BLaER1 treated with 17β-estradiol and CSF1 and Interleukin-3, amounts not matched to agents 10 nM and 100 nM (cell line): ENCODE results near the gene KCND2.

Source experiments
- H3K27ac ChIP-seq, 11 experiments: shearing (Covaris generic); formaldehyde crosslinking; 2 replicates each; pipeline ENCODE4 v1.8.1; 2022
- H3K27me3 ChIP-seq, 11 experiments: shearing (Covaris generic); formaldehyde crosslinking; 2 replicates each; pipeline ENCODE4 v1.8.1; 2022
- H3K36me3 ChIP-seq, 11 experiments: shearing (Covaris generic); formaldehyde crosslinking; 2 replicates each; pipeline ENCODE4 v1.8.1; 2022
- H3K4me1 ChIP-seq, 10 experiments: shearing (Covaris generic); formaldehyde crosslinking; 2 replicates each; pipeline ENCODE4 v1.8.1; 2022
- H3K4me2 ChIP-seq, 11 experiments: shearing (Covaris generic); formaldehyde crosslinking; 2 replicates each; pipeline ENCODE4 v1.8.1; 2022
- H3K4me3 ChIP-seq, 10 experiments: shearing (Covaris generic); formaldehyde crosslinking; 2 replicates each; pipeline ENCODE4 v1.8.1; 2022
- H3K9ac ChIP-seq, 11 experiments: shearing (Covaris generic); formaldehyde crosslinking; 2 replicates each; pipeline ENCODE4 v1.8.1; 2022
- H3K9me3 ChIP-seq, 11 experiments: shearing (Covaris generic); formaldehyde crosslinking; replicated peaks in 1 of 11; 2 replicates each; pipeline ENCODE4 v1.8.1; 2022
- H4K20me1 ChIP-seq, 11 experiments: shearing (Covaris generic); formaldehyde crosslinking; 2 replicates each; pipeline ENCODE4 v1.8.1; 2022
- Cebpa-rat ChIP-seq, 11 experiments: shearing (Covaris generic); IDR thresholded peaks; 2 replicates each; pipeline ENCODE4 v1.8.1; 2022

Gene KCND2

GRCh38 chr7:120400806-120401455 lies 128.0 kb downstream of the KCND2 start:
- Histone ChIP-seq H3K4me1 (peaks cover 0 to 6% (median 0%) of the 10 kb centered on the region in 10 experiments; a peak in 1 of 20 replicates), H3K4me3 (no peak overlapping the region), H3K9me3 (no peaks in the 10 kb centered on the region), H3K36me3 (no peaks in the 10 kb centered on the region), H3K4me2 (no peak overlapping the region), H4K20me1 (no peaks in the 10 kb centered on the region), H3K9ac (no peak overlapping the region), H3K27ac (no peak overlapping the region), H3K27me3 (no peaks in the 10 kb centered on the region)
- no peak for TF ChIP-seq Cebpa-rat (IDR thresholded peaks at IDR 0.05)

DNA sequence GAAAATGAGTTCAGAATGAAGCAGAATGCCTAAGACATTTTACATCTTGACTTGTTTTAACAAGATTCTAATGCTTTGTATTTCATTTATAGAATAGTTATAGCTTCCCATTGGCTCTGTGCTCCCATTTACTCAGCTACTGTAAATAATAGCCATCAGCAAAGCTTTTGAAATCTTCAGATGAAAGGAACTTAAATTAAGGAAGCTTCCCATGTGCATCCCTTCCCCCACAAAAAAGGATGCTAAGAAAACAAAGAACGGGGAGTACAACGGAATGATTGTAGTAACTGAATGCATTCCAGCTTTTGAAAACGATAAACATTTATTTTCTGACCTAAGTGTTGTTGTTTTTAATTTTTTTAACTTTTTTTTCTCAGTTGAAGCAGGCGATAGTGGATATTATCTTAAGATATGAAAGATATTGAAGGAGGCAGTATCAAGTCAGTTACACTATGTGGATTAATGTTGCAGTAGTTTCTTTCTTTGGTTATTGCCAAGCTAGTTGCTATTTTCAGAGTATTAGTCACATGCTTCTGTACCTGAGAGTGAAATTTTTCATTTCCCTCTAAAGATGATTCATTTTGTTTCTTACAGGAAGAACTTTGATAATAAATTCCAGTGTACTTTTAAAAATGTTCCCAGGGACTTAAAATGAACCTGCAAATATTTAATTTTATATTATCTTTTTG lies 129.2 kb downstream of the KCND2 start:
- Histone ChIP-seq H3K4me1 (peaks cover 0 to 6% (median 0%) of the 10 kb centered on the region in 10 experiments; a peak in 1 of 20 replicates), H3K4me2 (no peak overlapping the region), H4K20me1 (no peaks in the 10 kb centered on the region), H3K9ac (no peak overlapping the region), H3K27me3 (no peaks in the 10 kb centered on the region), H3K27ac (no peak overlapping the region), H3K4me3 (no peak overlapping the region), H3K36me3 (no peaks in the 10 kb centered on the region), H3K9me3 (no peaks in the 10 kb centered on the region)
- TF ChIP-seq Cebpa-rat (IDR thresholded peaks at IDR 0.05): no peak

DNA sequence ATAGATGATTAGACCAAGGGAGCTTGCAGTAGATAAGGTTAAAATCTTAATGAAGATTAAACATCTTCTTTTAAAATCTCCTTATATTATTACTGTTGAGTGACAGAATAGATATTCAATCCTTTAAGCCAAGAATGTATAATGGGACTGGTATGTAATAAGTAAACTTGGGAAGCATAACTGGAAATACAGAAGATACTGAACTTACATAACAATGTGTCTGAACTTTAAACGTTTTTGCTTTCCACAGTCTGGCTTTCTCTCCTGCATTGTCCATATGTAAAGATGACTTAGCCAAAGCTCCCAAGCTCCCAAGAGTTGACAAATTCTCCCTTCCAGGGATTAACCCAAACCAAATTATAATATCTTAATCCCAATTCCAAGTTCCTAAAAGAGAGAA lies 129.8 kb downstream of the KCND2 start:
- H3K4me2 ChIP-seq: no peak overlapping the region
- H3K27me3 ChIP-seq: no peaks in the 10 kb centered on the region
- no peaks in the 10 kb centered on the region for H3K36me3 ChIP-seq
- H4K20me1 ChIP-seq: no peaks in the 10 kb centered on the region
- TF ChIP-seq Cebpa-rat (IDR thresholded peaks at IDR 0.05): no peak
- peaks cover 0 to 6% (median 0%) of the 10 kb centered on the region in 10 experiments; a peak in 1 of 20 replicates for H3K4me1 ChIP-seq
- H3K9me3 ChIP-seq: no peaks in the 10 kb centered on the region
- H3K27ac ChIP-seq: no peak overlapping the region
- H3K4me3 ChIP-seq: no peak overlapping the region
- H3K9ac ChIP-seq: no peak overlapping the region

GRCh38 chr7:120404042-120404441 lies 131.1 kb downstream of the KCND2 start:
- Histone ChIP-seq H3K36me3 (no peaks in the 10 kb centered on the region), H3K27ac (no peak overlapping the region), H3K4me1 (peaks cover 0 to 6% (median 0%) of the 10 kb centered on the region in 10 experiments; a peak in 1 of 20 replicates), H3K27me3 (no peaks in the 10 kb centered on the region), H4K20me1 (no peaks in the 10 kb centered on the region), H3K4me2 (no peak overlapping the region), H3K4me3 (no peak overlapping the region), H3K9me3 (no peaks in the 10 kb centered on the region), H3K9ac (no peak overlapping the region)
- TF ChIP-seq Cebpa-rat (IDR thresholded peaks at IDR 0.05): no peak

- no peak overlapping the region for H3K27ac ChIP-seq
- no peaks in the 10 kb centered on the region for H3K27me3 ChIP-seq
- TF ChIP-seq Cebpa-rat (IDR thresholded peaks at IDR 0.05): no peak
- H3K9ac ChIP-seq: no peak overlapping the region
- H3K4me2 ChIP-seq: no peak overlapping the region
- no peaks in the 10 kb centered on the region for H3K36me3 ChIP-seq
- no peaks in the 10 kb centered on the region for H4K20me1 ChIP-seq
- no peaks in the 10 kb centered on the region for H3K9me3 ChIP-seq
- peaks cover 0 to 6% (median 0%) of the 10 kb centered on the region in 10 experiments; a peak in 1 of 20 replicates for H3K4me1 ChIP-seq
- no peak overlapping the region for H3K4me3 ChIP-seq
Observed at GRCh38 chr7:120405652-120406051, 132.7 kb downstream of the KCND2 start.

DNA sequence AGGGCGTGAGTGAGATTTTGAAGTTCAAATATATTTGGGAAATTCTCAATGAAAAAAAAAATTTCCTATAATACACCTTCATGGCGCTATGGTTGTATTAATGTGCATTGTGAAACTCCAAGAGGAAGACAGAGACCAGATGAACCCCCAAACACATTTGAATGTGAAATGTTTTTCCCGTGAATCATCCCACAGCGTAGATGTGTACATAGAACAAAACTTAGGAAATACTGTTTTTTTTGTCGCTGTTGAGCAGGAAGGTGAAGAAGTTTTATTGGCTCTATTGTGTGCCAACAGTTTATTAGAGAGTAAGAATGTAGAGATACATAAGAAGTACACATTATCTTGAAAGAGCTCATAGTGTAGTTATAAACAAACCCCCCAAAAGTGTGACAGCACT lies 134.0 kb downstream of the KCND2 start:
- Histone ChIP-seq H3K27me3 (no peaks in the 10 kb centered on the region), H3K9ac (no peak overlapping the region), H3K4me2 (no peak overlapping the region), H4K20me1 (no peaks in the 10 kb centered on the region), H3K27ac (no peak overlapping the region), H3K9me3 (no peaks in the 10 kb centered on the region), H3K4me1 (peaks cover 0 to 1% (median 0%) of the 10 kb centered on the region in 10 experiments; a peak in 1 of 20 replicates), H3K36me3 (no peaks in the 10 kb centered on the region), H3K4me3 (no peak overlapping the region)
- no peak for TF ChIP-seq Cebpa-rat (IDR thresholded peaks at IDR 0.05)

DNA sequence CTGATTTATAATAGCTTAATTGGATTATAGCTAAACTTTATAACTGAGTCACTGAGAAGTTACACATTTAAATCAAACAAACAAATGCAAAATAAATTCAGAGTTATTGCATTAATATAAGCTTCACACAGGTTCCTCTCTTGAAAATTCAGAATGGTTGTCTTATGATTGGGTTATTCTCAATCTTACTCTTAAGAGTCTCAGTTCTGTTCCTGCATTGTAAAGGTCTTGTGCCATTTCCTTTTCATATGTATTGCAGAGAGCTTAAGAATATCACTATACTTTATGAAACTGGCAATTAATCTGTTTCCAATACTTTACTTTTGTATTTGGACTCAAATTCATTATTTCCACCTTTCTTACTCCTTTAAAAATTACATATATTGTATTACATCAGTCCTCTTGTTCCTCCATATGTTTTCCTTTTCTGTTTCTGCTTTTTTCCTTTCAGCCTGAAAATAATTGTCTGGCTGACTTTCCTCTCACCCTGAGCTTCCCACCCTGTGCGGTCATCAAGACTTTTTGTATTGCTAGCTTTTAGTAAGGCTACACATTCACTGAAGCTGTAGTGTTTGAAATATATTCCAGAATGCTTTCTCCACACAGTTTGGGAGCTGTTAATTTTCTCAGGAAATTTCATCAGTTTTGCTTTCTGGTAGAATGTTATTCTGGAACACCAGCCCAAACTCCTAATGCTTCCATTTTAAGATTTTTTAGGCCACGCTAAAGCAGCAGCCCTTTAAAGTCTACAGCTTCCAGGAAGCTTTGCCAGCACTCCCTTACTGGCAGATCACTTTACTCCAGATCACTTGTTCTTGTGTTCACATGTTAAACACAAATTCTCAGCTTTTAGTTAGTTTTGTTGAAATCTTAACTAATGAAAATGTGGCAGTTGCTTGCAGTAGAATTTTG lies 139.4 kb downstream of the KCND2 start:
- Histone ChIP-seq H3K27ac (no peak overlapping the region), H3K9ac (no peak overlapping the region), H4K20me1 (no peaks in the 10 kb centered on the region), H3K27me3 (no peaks in the 10 kb centered on the region), H3K9me3 (no peaks in the 10 kb centered on the region), H3K4me3 (no peak overlapping the region), H3K4me1 (no peaks in the 10 kb centered on the region), H3K36me3 (no peaks in the 10 kb centered on the region), H3K4me2 (no peak overlapping the region)
- no peak for TF ChIP-seq Cebpa-rat (IDR thresholded peaks at IDR 0.05)

DNA sequence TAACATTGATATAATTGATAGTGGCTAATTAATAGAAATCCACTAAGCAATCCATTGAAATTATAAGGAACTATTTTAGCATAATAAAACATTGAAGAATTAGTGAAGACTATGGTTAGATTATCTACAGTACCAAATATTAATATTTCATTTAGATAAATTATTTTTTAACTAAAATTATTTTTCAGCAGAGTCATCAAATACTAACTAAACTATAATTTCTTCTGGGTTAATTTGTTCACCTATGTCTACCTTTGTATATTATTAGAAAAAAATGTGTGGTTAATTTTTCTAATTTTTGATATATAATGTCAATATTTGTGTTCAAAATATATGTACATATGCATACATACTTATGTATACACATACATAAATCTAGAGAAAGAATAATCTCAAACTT lies 140.2 kb downstream of the KCND2 start:
- Histone ChIP-seq H3K4me3 (no peak overlapping the region), H3K9me3 (no peaks in the 10 kb centered on the region), H3K27me3 (no peaks in the 10 kb centered on the region), H3K27ac (no peak overlapping the region), H3K9ac (no peak overlapping the region), H3K36me3 (no peaks in the 10 kb centered on the region), H4K20me1 (no peaks in the 10 kb centered on the region), H3K4me2 (no peak overlapping the region), H3K4me1 (no peaks in the 10 kb centered on the region)
- TF ChIP-seq Cebpa-rat (IDR thresholded peaks at IDR 0.05): no peak

DNA sequence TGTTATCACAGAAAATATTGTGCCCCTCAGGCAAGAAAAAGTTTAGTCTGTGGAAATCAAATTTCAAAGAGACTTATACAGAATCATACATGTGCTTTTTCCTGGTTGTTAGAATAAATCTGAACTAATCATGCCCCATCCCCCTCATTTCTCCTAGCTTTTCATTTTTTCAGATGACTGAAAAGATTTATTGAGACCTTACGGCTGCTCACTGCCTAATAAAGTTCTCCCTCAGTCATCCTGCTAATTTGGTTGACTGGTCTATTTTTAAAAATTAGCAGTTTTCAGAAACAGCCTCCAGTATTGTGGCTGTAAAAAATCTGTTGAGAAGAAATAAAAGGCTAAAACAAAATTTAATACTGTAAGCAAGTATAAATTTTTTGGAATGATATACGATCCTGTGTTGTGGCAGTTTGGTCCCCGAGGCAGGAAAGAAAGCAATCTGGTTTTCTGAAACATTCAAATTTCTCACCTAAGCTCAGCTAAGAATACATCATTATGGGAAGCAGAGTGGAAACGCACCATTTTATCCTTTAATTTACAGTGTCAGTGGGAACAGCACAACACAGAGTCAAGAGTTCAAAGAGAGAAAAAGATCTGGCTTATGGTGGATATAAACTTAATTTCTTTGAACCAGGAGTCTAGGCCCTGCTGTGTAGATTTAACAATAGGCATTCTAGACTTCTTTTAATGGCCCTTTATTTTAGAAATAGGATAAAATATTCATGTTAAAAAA lies 144.4 kb downstream of the KCND2 start:
- Histone ChIP-seq H3K27me3 (no peaks in the 10 kb centered on the region), H3K9ac (no peak overlapping the region), H3K27ac (no peak overlapping the region), H3K4me2 (no peak overlapping the region), H3K4me3 (no peak overlapping the region), H3K9me3 (no peaks in the 10 kb centered on the region), H3K4me1 (no peaks in the 10 kb centered on the region), H3K36me3 (no peaks in the 10 kb centered on the region), H4K20me1 (no peaks in the 10 kb centered on the region)
- TF ChIP-seq Cebpa-rat (IDR thresholded peaks at IDR 0.05): no peak
